SK-N-MC (cell line): ENCODE data around the gene RHCG.
A peak's percentile ranks its signal among the peaks of the same experiment; 100 is the strongest.

ENCODE experiments used
- DNase-seq: peaks from one replicate; pipeline ENCODE4 v3.0.0-alpha.2; 2011; ENCODE audit warnings: low read depth, low spot score
- H3K27ac ChIP-seq: fragments of 200-600 bp; sonication (generic); 2 replicates; pipeline ENCODE4 v1.5.1; 2016; ENCODE audit warnings: mixed run types
- H3K36me3 ChIP-seq: fragments of 200-600 bp; sonication (generic); 2 replicates; pipeline ENCODE4 v1.6.1; 2017; ENCODE audit warnings: antibody characterized with exemption, low read length, mixed read lengths; ENCODE audit not compliant: insufficient read depth
- H3K4me3 ChIP-seq: fragments of 200-600 bp; sonication (generic); 2 replicates; pipeline ENCODE4 v1.5.1; 2016
- H3K9ac ChIP-seq: fragments of 200-600 bp; sonication (generic); 2 replicates; pipeline ENCODE4 v1.8.0; 2017; ENCODE audit warnings: mixed run types, mixed read lengths; ENCODE audit not compliant: insufficient read length
- H3K9me3 ChIP-seq: fragments of 200-600 bp; sonication (generic); 2 replicates; pipeline ENCODE4 v1.6.1; 2017; ENCODE audit warnings: low read depth, mild to moderate bottlenecking, antibody characterized with exemption, low read length, moderate library complexity, mixed read lengths
- EZH2 ChIP-seq: fragments of 200-600 bp; sonication (generic); IDR thresholded peaks from one replicate; pipeline ENCODE4 v1.6.1; 2017; ENCODE audit warnings: antibody characterized with exemption
- FOXP2 ChIP-seq: optimal IDR thresholded peaks from 2 replicates; pipeline ENCODE3; 2011; ENCODE audit warnings: mild to moderate bottlenecking, moderate library complexity; ENCODE audit not compliant: insufficient read depth; ENCODE audit errors: extremely low read length, control extremely low read depth
- POLR2AphosphoS5 ChIP-seq: IDR thresholded peaks from 2 replicates; pipeline ENCODE4 v1.6.1; 2012; ENCODE audit warnings: mild to moderate bottlenecking, low read depth, low read length, borderline replicate concordance

Gene RHCG

DNA sequence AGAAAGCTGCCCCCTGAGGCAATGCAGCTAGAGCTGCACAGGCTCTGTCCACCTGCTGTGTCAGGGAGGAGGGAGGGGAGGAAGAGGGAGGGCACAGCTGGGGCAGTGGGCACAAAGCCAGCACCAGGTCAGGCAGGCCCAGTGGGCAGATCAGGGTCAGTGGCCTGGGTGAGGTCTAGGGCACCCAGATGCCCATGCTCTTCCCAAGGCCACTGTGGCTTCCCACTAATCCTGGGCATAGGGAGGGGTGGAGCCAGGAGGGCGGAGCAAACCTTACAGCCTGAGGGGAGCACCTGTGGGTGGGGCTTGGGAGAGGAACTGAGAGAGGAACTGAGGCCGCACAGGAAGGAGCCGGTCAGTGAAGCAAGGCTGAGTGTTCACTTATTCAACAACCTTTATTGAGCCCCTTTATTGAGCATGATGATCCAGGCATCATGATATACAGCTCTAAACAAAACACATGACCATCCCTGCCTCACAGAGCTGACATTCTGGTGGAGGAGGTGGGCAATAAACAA is 55.0 kb downstream of the RHCG start:
- H3K4me3 ChIP-seq, result no peak overlapping the region
- H3K27ac ChIP-seq, result peak overlapping the region; percentile 66; the same call in 1 of the 2 replicates
- H3K36me3 ChIP-seq, result no peaks in the 10 kb centered on the region
- H3K9ac ChIP-seq, result no peak overlapping the region
- no peak for DNase-seq
- no peak for TF ChIP-seq FOXP2
- TF ChIP-seq POLR2AphosphoS5, result no peak
- no peak for TF ChIP-seq EZH2
- H3K9me3 ChIP-seq, result no peaks in the 10 kb centered on the region

DNA sequence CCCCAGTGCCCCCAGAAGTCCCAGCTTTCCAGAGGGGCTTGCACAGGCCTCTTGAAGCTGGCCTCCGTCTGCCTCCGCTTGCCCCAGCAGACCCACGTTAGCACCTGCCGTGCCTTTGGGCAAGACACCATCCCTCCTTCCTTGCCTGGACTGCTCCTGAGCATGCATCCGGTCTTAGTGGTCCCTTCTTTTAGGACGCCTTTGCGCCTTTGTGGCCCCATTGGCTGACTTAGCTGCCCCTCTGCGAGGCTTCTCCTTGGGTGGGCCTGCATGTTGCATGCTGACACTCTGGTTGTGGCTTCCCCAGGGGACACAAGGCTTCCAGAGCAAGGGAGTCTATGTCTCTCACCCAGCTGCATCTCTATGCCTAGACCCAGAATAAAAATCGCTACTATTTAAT is 56.6 kb downstream of the RHCG start:
- no peak overlapping the region for H3K27ac ChIP-seq
- no peaks in the 10 kb centered on the region for H3K9me3 ChIP-seq
- no peaks in the 10 kb centered on the region for H3K36me3 ChIP-seq
- DNase-seq, result no peak
- H3K9ac ChIP-seq, result no peak overlapping the region
- no peak overlapping the region for H3K4me3 ChIP-seq
- no peak for TF ChIP-seq EZH2
- TF ChIP-seq FOXP2, result no peak
- no peak for TF ChIP-seq POLR2AphosphoS5

- Histone ChIP-seq H3K9ac (no peak overlapping the region), H3K4me3 (no peak overlapping the region), H3K9me3 (no peaks in the 10 kb centered on the region), H3K36me3 (no peaks in the 10 kb centered on the region), H3K27ac (peak overlapping the region; percentile 25; the same call in 1 of the 2 replicates)
- TF ChIP-seq EZH2 (no peak), POLR2AphosphoS5 (no peak), FOXP2 (no peak)
- no peak for DNase-seq
Measured at GRCh38 chr15:89436560-89437311, 59.6 kb downstream of the RHCG start.

- TF ChIP-seq FOXP2 (no peak), POLR2AphosphoS5 (no peak), EZH2 (no peak)
- no peak overlapping the region for H3K4me3 ChIP-seq
- no peaks in the 10 kb centered on the region for H3K9me3 ChIP-seq
- no peak overlapping the region for H3K27ac ChIP-seq
- no peaks in the 10 kb centered on the region for H3K36me3 ChIP-seq
- H3K9ac ChIP-seq, result no peak overlapping the region
- no peak for DNase-seq
Measured at GRCh38 chr15:89435362-89435761, 61.0 kb downstream of the RHCG start.

- no peak for DNase-seq
- Histone ChIP-seq H3K4me3 (no peak overlapping the region), H3K36me3 (no peaks in the 10 kb centered on the region), H3K9me3 (no peaks in the 10 kb centered on the region), H3K9ac (no peak overlapping the region), H3K27ac (peak overlapping the region; percentile 58)
- TF ChIP-seq POLR2AphosphoS5, result no peak
Measured at GRCh38 chr15:89433686-89434085, 62.7 kb downstream of the RHCG start.

GRCh38 chr15:89430530-89431341 is 65.6 kb downstream of the RHCG start:
- Histone ChIP-seq H3K27ac (peak overlapping the region; percentile 88), H3K9ac (peak overlapping the region; percentile 70), H3K4me3 (peak overlapping the region; percentile 75), H3K9me3 (no peaks in the 10 kb centered on the region), H3K36me3 (no peaks in the 10 kb centered on the region)
- TF ChIP-seq POLR2AphosphoS5 (no peak), FOXP2 (no peak), EZH2 (no peak)
- no peak for DNase-seq

- TF ChIP-seq POLR2AphosphoS5 (no peak), FOXP2 (no peak), EZH2 (no peak)
- Histone ChIP-seq H3K27ac (peak overlapping the region; percentile 88), H3K36me3 (no peaks in the 10 kb centered on the region), H3K4me3 (peak overlapping the region; percentile 75; the same call in 1 of the 2 replicates), H3K9me3 (no peaks in the 10 kb centered on the region), H3K9ac (no peak overlapping the region)
- DNase-seq, result no peak
Measured at GRCh38 chr15:89429986-89430385, 66.4 kb downstream of the RHCG start.

GRCh38 chr15:89429023-89429422 is 67.4 kb downstream of the RHCG start:
- H3K4me3 ChIP-seq, result no peak overlapping the region
- H3K9me3 ChIP-seq, result no peaks in the 10 kb centered on the region
- H3K36me3 ChIP-seq, result no peaks in the 10 kb centered on the region
- peak overlapping the region; percentile 88; the same call in 1 of the 2 replicates for H3K27ac ChIP-seq
- no peak overlapping the region for H3K9ac ChIP-seq
- TF ChIP-seq POLR2AphosphoS5 (no peak), EZH2 (no peak), FOXP2 (no peak)
- no peak for DNase-seq
